Endodermal cell (in vitro differentiated cells): ENCODE results near the gene RPL29. TPM values are rescaled to one million over a fixed set of nuclear protein-coding genes. Genes with fewer than 3 reads are reported as not detected.

ENCODE experiments used
- DNase-seq: peaks from one replicate; pipeline ENCODE4 v3.0.0-alpha.2; 2017
- H3K27ac ChIP-seq: 2 replicates; pipeline ENCODE4 v1.5.1; 2013; ENCODE audit warnings: mild to moderate bottlenecking, low read depth, low read length, moderate library complexity
- H3K27me3 ChIP-seq: 2 replicates; pipeline ENCODE4 v1.6.1; 2013; ENCODE audit warnings: mild to moderate bottlenecking, low read length, moderate library complexity; ENCODE audit not compliant: insufficient read depth, control insufficient read depth, poor library complexity, severe bottlenecking
- H3K36me3 ChIP-seq: 2 replicates; pipeline ENCODE4 v1.7.0; 2013; ENCODE audit warnings: mild to moderate bottlenecking, low read length, moderate library complexity; ENCODE audit not compliant: control insufficient read depth, insufficient read depth
- H3K4me1 ChIP-seq: one replicate; pipeline ENCODE4 v1.7.0; 2013; ENCODE audit warnings: low read length; ENCODE audit not compliant: control insufficient read depth, insufficient read depth
- H3K4me3 ChIP-seq: 2 replicates; pipeline ENCODE4 v1.5.1; 2013; ENCODE audit warnings: mild to moderate bottlenecking, low read length, moderate library complexity
- H3K9ac ChIP-seq: 2 replicates; pipeline ENCODE4 v1.6.1; 2013; ENCODE audit warnings: mild to moderate bottlenecking, low read length, moderate library complexity; ENCODE audit not compliant: poor library complexity, severe bottlenecking; ENCODE audit errors: extremely low read depth
- H3K9me3 ChIP-seq: 2 replicates; pipeline ENCODE4 v1.6.1; 2013; ENCODE audit warnings: mild to moderate bottlenecking, low read length, moderate library complexity; ENCODE audit not compliant: control insufficient read depth
- H3K27ac Mint-ChIP-seq: 2 replicates; pipeline ENCODE4 v1.8.0; 2020; ENCODE audit warnings: mixed read lengths
- H3K27me3 Mint-ChIP-seq: 2 replicates; pipeline ENCODE4 v1.8.0; 2021; ENCODE audit warnings: mild to moderate bottlenecking, mixed read lengths; ENCODE audit not compliant: insufficient read depth
- H3K36me3 Mint-ChIP-seq: 2 replicates; pipeline ENCODE4 v1.8.0; 2020; ENCODE audit warnings: low read depth, mixed read lengths
- H3K4me1 Mint-ChIP-seq: 2 replicates; pipeline ENCODE4 v1.8.0; 2020; ENCODE audit warnings: mixed read lengths
- H3K4me3 Mint-ChIP-seq: 2 replicates; pipeline ENCODE4 v1.8.0; 2020; ENCODE audit warnings: mild to moderate bottlenecking, moderate library complexity, mixed read lengths
- H3K9me3 Mint-ChIP-seq: 2 replicates; pipeline ENCODE4 v1.8.0; 2020; ENCODE audit warnings: mild to moderate bottlenecking, mixed read lengths
- WGBS, 2 experiments: methylation state at CpG; one replicate each; pipeline versions ENCODE4 v1.1.5 to v1.1.7; 2013; ENCODE audit warnings: missing lambda C conversion rate in 2 of 2, mixed read lengths in 1 of 2; ENCODE audit not compliant: insufficient coverage in 1 of 2, insufficient read length in 1 of 2; 5-methylcytosine and 5-hydroxymethylcytosine counted together
- total RNA-seq, 2 donors: library from RNA; stranded (reverse); fragmentation: NEBNext Ultra II Directional in 1 of 2; extraction: Animal tissue kit (Norgen Biotek cat#: 25700) in 1 of 2; gene quantifications; 2 replicates in 1 of 2; 3 replicates in 1 of 2; pipeline ENCODE4 v1.2.1, GENCODE V29; 2021
- TF ChIP-seq, protein P1 (sequence below): fragments of 200-600 bp; sonication (generic); conservative IDR thresholded peaks from 2 replicates; pipeline ENCODE4 v1.5.0; 2021; ENCODE audit warnings: antibody characterized with exemption, mild to moderate bottlenecking

RPL29 gene
- total RNA-seq, 2 donors from 2014 or later = 1,325 to 1,600 TPM

DNA sequence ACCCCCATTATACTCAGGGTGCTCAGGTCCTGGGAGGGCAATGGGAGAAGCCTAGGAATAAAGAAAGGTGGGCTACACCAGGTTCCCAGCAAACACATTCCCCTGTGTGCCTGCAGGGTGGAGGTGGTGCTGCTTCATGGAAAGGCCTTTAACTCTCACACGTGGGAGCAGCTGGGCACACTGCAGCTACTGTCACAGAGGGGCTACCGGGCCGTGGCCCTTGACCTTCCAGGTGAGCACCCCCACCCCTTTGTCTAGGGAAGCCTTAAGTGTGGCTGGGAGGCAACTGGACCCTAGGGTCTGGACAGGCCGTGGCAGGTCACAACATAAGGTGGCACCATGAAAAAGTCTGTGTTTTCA lies 17.6 kb downstream of the RPL29 start:
- H3K27ac Mint-ChIP-seq = no peak overlapping the region
- H3K4me1 Mint-ChIP-seq = peaks cover 14% of the 10 kb centered on the region

GRCh38 chr3:51977446-51978142 lies 18.1 kb downstream of the RPL29 start:
- 91 to 94% methylated on average over 7 to 9 of the region's 9 CpGs for WGBS, 2 experiments
- TF ChIP-seq, protein P1, sequence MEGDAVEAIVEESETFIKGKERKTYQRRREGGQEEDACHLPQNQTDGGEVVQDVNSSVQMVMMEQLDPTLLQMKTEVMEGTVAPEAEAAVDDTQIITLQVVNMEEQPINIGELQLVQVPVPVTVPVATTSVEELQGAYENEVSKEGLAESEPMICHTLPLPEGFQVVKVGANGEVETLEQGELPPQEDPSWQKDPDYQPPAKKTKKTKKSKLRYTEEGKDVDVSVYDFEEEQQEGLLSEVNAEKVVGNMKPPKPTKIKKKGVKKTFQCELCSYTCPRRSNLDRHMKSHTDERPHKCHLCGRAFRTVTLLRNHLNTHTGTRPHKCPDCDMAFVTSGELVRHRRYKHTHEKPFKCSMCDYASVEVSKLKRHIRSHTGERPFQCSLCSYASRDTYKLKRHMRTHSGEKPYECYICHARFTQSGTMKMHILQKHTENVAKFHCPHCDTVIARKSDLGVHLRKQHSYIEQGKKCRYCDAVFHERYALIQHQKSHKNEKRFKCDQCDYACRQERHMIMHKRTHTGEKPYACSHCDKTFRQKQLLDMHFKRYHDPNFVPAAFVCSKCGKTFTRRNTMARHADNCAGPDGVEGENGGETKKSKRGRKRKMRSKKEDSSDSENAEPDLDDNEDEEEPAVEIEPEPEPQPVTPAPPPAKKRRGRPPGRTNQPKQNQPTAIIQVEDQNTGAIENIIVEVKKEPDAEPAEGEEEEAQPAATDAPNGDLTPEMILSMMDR = no peak
- Mint-ChIP-seq H3K36me3 (peaks cover 5% of the 10 kb centered on the region), H3K27ac (no peak overlapping the region), H3K4me1 (peaks cover 14% of the 10 kb centered on the region), H3K9me3 (no peaks in the 10 kb centered on the region), H3K27me3 (peaks cover 17% of the 10 kb centered on the region), H3K4me3 (no peak overlapping the region)
- DNase-seq = no peak
- peaks cover 3% of the 10 kb centered on the region for H3K4me1 ChIP-seq
- H3K9ac ChIP-seq = no peak overlapping the region
- H3K36me3 ChIP-seq = no peaks in the 10 kb centered on the region
- no peak overlapping the region for H3K4me3 ChIP-seq
- H3K27me3 ChIP-seq = no peaks in the 10 kb centered on the region
- H3K27ac ChIP-seq = no peak overlapping the region
- no peaks in the 10 kb centered on the region for H3K9me3 ChIP-seq

More for the DNA sequence above, 17.6 kb downstream of the RPL29 start:
- H3K9ac ChIP-seq = no peak overlapping the region
- H3K4me3 ChIP-seq = no peak overlapping the region
- DNase-seq = no peak
- peaks cover 3% of the 10 kb centered on the region for H3K4me1 ChIP-seq
- Mint-ChIP-seq H3K4me3 (no peak overlapping the region), H3K27me3 (peaks cover 17% of the 10 kb centered on the region), H3K9me3 (no peaks in the 10 kb centered on the region), H3K36me3 (peaks cover 5% of the 10 kb centered on the region)
- H3K27me3 ChIP-seq = no peaks in the 10 kb centered on the region
- H3K27ac ChIP-seq = no peak overlapping the region
- TF ChIP-seq, protein P1 = no peak
- WGBS, 2 experiments = 83 to 84% methylated on average over 4 of the region's 4 CpGs
- H3K9me3 ChIP-seq = no peaks in the 10 kb centered on the region
- no peaks in the 10 kb centered on the region for H3K36me3 ChIP-seq

GRCh38 chr3:51975852-51976549 lies 19.7 kb downstream of the RPL29 start:
- Mint-ChIP-seq H3K36me3 (peaks cover 5% of the 10 kb centered on the region), H3K4me1 (peaks cover 14% of the 10 kb centered on the region), H3K27ac (no peak overlapping the region), H3K9me3 (no peaks in the 10 kb centered on the region), H3K4me3 (peak overlapping the region; percentile 80), H3K27me3 (peaks cover 17% of the 10 kb centered on the region)
- H3K27ac ChIP-seq = no peak overlapping the region
- peak overlapping the region; percentile 81 for H3K4me3 ChIP-seq
- DNase-seq = peak; percentile 82
- no peak overlapping the region for H3K9ac ChIP-seq
- H3K36me3 ChIP-seq = no peaks in the 10 kb centered on the region
- peaks cover 10% of the 10 kb centered on the region for H3K4me1 ChIP-seq
- no peaks in the 10 kb centered on the region for H3K9me3 ChIP-seq
- TF ChIP-seq, protein P1 = peak; percentile 41
- no peaks in the 10 kb centered on the region for H3K27me3 ChIP-seq
- 49 to 57% methylated on average over 44 to 46 of the region's 46 CpGs for WGBS, 2 experiments
